Uterus (tissue), 2 donors: Measurements from ENCODE around the gene TTC29.

Source experiments
- POLR2A ChIP-seq, 2 donors: fragments of 450-650 bp; IDR thresholded peaks; one replicate each; pipeline ENCODE4 v1.6.1; 2016; ENCODE audit warnings: antibody characterized with exemption in 2 of 2, mild to moderate bottlenecking in 1 of 2, moderate library complexity in 1 of 2
- TF ChIP-seq, protein P1 (sequence below), 4 experiments: fragments of 200-600 bp in 2 of 4; fragments of 450-650 bp in 2 of 4; sonication (generic) in 2 of 4; IDR thresholded peaks; one replicate each; pipeline ENCODE4 v1.5.1; 2016 to 2019; ENCODE audit warnings: antibody characterized with exemption in 4 of 4, mild to moderate bottlenecking in 2 of 4, moderate library complexity in 1 of 4

DNA sequence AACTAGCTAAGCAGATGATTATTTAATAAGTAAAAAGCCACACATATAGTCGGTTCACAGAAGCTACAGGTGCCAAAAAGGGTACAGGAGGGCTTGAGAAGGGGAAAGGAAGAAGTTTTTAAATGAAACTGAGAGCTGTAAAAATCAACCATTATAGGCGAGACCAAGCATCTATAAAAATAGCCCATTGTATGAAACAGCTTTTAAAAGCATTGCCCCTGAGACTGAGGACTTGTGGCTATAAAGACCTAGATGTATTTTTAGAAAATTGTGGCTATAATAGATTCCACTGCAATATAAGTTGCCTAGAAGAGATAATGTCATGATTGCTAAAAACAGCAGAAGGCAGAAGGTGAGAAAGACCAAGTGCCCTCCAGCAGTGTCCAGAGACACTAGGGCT, 15.0 kb upstream of the TTC29 start:
- TF ChIP-seq, protein P1, sequence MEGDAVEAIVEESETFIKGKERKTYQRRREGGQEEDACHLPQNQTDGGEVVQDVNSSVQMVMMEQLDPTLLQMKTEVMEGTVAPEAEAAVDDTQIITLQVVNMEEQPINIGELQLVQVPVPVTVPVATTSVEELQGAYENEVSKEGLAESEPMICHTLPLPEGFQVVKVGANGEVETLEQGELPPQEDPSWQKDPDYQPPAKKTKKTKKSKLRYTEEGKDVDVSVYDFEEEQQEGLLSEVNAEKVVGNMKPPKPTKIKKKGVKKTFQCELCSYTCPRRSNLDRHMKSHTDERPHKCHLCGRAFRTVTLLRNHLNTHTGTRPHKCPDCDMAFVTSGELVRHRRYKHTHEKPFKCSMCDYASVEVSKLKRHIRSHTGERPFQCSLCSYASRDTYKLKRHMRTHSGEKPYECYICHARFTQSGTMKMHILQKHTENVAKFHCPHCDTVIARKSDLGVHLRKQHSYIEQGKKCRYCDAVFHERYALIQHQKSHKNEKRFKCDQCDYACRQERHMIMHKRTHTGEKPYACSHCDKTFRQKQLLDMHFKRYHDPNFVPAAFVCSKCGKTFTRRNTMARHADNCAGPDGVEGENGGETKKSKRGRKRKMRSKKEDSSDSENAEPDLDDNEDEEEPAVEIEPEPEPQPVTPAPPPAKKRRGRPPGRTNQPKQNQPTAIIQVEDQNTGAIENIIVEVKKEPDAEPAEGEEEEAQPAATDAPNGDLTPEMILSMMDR (IDR thresholded peaks at IDR 0.05): no peak
- TF ChIP-seq POLR2A (IDR thresholded peaks at IDR 0.05): no peak
